SH-SY5Y (cell line): ENCODE results near the gene PYGB.

Experiments
- GATA2 ChIP-seq: IDR thresholded peaks from 2 replicates; pipeline ENCODE4 v1.6.1; 2011; ENCODE audit warnings: mild to moderate bottlenecking, low read depth, low read length
- GATA3 ChIP-seq: IDR thresholded peaks from 2 replicates; pipeline ENCODE4 v1.6.1; 2011; ENCODE audit warnings: low read depth, mild to moderate bottlenecking, low read length, moderate library complexity

DNA sequence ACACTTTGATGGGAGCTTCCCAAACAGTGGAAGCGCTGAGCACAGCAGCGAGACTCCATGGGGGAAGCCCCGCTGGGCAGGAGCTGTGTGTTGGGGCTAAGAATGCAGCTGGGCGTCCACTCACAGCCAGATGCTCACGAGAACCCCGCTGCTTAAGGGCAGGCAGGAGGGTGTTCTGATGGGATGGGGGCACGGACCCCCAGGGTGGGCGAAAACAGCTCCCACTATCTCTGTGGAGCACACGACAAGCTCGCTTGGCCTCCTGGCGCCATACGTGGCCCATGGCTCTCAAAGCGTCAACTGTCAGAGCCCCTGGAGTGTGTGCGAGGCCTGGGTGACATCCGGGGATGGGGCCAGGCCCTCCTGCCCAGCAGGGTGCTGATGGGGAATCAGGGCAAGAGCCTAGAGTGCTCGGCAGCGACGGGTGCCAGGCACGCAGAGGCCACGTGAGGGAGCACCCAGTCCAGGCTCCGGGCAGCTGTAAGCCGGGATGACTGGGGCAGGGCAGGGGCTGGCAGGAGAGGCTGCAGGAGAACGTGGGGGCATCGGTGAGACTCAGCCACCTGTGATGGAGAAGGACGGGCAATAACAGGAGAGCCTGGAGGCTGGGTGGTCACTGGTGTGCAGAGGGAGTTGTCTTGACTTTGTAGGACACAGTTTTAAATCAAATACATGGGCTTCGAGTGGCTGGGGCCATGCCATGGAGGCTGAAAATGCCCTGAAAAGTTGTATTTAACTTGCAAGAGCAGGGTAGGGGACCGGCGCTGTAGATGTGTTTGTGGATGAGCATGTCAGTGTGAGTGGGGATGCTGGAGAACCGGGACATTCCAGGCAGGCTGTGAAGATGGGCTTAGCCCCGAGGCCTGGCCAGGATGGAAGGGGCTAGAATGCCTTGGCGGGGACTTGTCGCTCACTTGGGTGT is 27.3 kb downstream of the PYGB start:
- TF ChIP-seq GATA3: no peak
- no peak for TF ChIP-seq GATA2
